Gastrocnemius medialis (tissue), 4 donors: Measurements from ENCODE around the gene ZNF584. TPM values are rescaled to one million over a fixed set of nuclear protein-coding genes. Genes with fewer than 3 reads are reported as not detected.

ENCODE experiments used
- ATAC-seq, 2 donors: fragments of 150-250 bp; one replicate each; pipeline ENCODE4 v1.9.1; 2016
- DNase-seq, 2 donors: peaks; one replicate each; pipeline ENCODE4 v3.0.0-alpha.2; 2019
- H3K27ac ChIP-seq, 4 donors: fragments of 200-600 bp; sonication (generic); 1 replicate in 1 of 4; 2 replicates in 3 of 4; pipeline ENCODE4 v1.5.1; 2016 to 2018; ENCODE audit warnings: mild to moderate bottlenecking in 2 of 4, moderate library complexity in 1 of 4
- H3K27me3 ChIP-seq, 3 donors: fragments of 200-600 bp; sonication (generic) in 2 of 3; 1 replicate in 1 of 3; 2 replicates in 2 of 3; pipeline versions ENCODE4 v1.5.1 to v1.6.0; 2016 to 2019; ENCODE audit warnings: mild to moderate bottlenecking in 1 of 3, moderate library complexity in 1 of 3
- H3K36me3 ChIP-seq, 2 donors: fragments of 200-600 bp; sonication (generic) in 1 of 2; one replicate each; pipeline ENCODE4 v1.5.1; 2017 to 2018
- H3K4me1 ChIP-seq, 2 donors: fragments of 200-600 bp; sonication (generic) in 1 of 2; one replicate each; pipeline ENCODE4 v1.5.1; 2016 to 2017; ENCODE audit warnings: mild to moderate bottlenecking in 2 of 2
- H3K4me3 ChIP-seq, 4 donors: fragments of 200-600 bp; sonication (generic) in 3 of 4; 1 replicate in 1 of 4; 2 replicates in 3 of 4; pipeline ENCODE4 v1.5.1; 2016 to 2019; ENCODE audit warnings: mild to moderate bottlenecking in 2 of 4
- H3K9me3 ChIP-seq, 3 donors: fragments of 200-600 bp; sonication (generic) in 2 of 3; 1 replicate in 1 of 3; 2 replicates in 2 of 3; pipeline ENCODE4 v1.5.1; 2016 to 2019
- CTCF ChIP-seq, 5 experiments: fragments of 450-650 bp in 3 of 5; fragments of 200-600 bp in 2 of 5; sonication (generic) in 2 of 5; IDR thresholded peaks in 4 of 5; conservative IDR thresholded peaks in 1 of 5; 1 replicate in 4 of 5; 2 replicates in 1 of 5; pipeline ENCODE4 v1.5.1; 2016 to 2019; ENCODE audit warnings: antibody characterized with exemption in 5 of 5, mild to moderate bottlenecking in 3 of 5, moderate library complexity in 3 of 5
- POLR2A ChIP-seq, 2 donors: fragments of 450-650 bp; IDR thresholded peaks; one replicate each; pipeline ENCODE4 v1.6.1; 2017; ENCODE audit warnings: antibody characterized with exemption in 2 of 2, mild to moderate bottlenecking in 2 of 2, moderate library complexity in 2 of 2
- in situ Hi-C, 4 donors: fragments of 200-750 bp; cut with MboI; loops; one replicate each; pipeline versions ENCODE4 v1.15.0 to v1.8.0; 2017; ENCODE audit warnings: low sequenced_read_pairs in 4 of 4
- intact Hi-C: fragments of 100-400 bp; cut with DNase I; formaldehyde crosslinking; loops from one replicate; pipeline ENCODE4 v1.15.1; 2023; ENCODE audit warnings: low total_unique reads
- total RNA-seq, 4 donors: library from RNA; depleted of rRNA; stranded (reverse); fragments of >200 nt; gene quantifications; one replicate each; pipeline versions ENCODE4 v1.1.0 to v1.2.3, GENCODE V29; 2016

Gene ZNF584
- total RNA-seq, 4 donors from 2014 or later = 8.5 to 21.4 (median 10.2) TPM

GRCh38 chr19:58366585-58367430 lies 41.6 kb upstream of the ZNF584 start:
- Histone ChIP-seq H3K36me3 (no peaks in the 10 kb centered on the region), H3K4me1 (peaks cover 0 to 2% of the 10 kb centered on the region in 2 donors), H3K4me3 (no peak overlapping the region), H3K9me3 (no peaks in the 10 kb centered on the region), H3K27me3 (no peaks in the 10 kb centered on the region), H3K27ac (no peak overlapping the region)
- intact Hi-C loops = no loop called here
- no peak for TF ChIP-seq POLR2A (IDR thresholded peaks at IDR 0.05)
- TF ChIP-seq CTCF (IDR thresholded peaks at IDR 0.05 in 4 of 5, conservative IDR thresholded peaks at IDR 0.05 in 1 of 5) = no peak
- in situ Hi-C loops = no loop called here
- ATAC-seq = no peak
- no peak for DNase-seq

- TF ChIP-seq CTCF (IDR thresholded peaks at IDR 0.05 in 4 of 5, conservative IDR thresholded peaks at IDR 0.05 in 1 of 5) (no peak), POLR2A (IDR thresholded peaks at IDR 0.05) (no peak)
These were observed 40.6 kb upstream of the ZNF584 start for GRCh38 chr19:58367698-58368454.

GRCh38 chr19:58368561-58369360 lies 39.7 kb upstream of the ZNF584 start:
- TF ChIP-seq CTCF (IDR thresholded peaks at IDR 0.05 in 4 of 5, conservative IDR thresholded peaks at IDR 0.05 in 1 of 5) = no peak
- no peak for TF ChIP-seq POLR2A (IDR thresholded peaks at IDR 0.05)
- no peak overlapping the region for H3K4me3 ChIP-seq
- no peaks in the 10 kb centered on the region for H3K9me3 ChIP-seq
- H3K36me3 ChIP-seq = no peaks in the 10 kb centered on the region
- no peaks in the 10 kb centered on the region for H3K4me1 ChIP-seq
- ATAC-seq = no peak
- no peak for DNase-seq
- H3K27ac ChIP-seq = no peak overlapping the region
- intact Hi-C loops (no loop called here), in situ Hi-C loops (no loop called here)
- H3K27me3 ChIP-seq = no peaks in the 10 kb centered on the region

More at GRCh38 chr19:58367698-58368454, 40.6 kb upstream of the ZNF584 start:
- H3K27ac ChIP-seq = no peak overlapping the region
- H3K4me1 ChIP-seq = no peaks in the 10 kb centered on the region
- no peak overlapping the region for H3K4me3 ChIP-seq
- in situ Hi-C loops (no loop called here), intact Hi-C loops (no loop called here)
- no peaks in the 10 kb centered on the region for H3K9me3 ChIP-seq
- H3K36me3 ChIP-seq = no peaks in the 10 kb centered on the region
- no peaks in the 10 kb centered on the region for H3K27me3 ChIP-seq
- DNase-seq = no peak
- ATAC-seq = no peak

- DNase-seq (no peak), ATAC-seq (no peak)
- H3K27me3 ChIP-seq = no peaks in the 10 kb centered on the region
- no peaks in the 10 kb centered on the region for H3K36me3 ChIP-seq
- H3K27ac ChIP-seq = no peak overlapping the region
- no peak for TF ChIP-seq CTCF (IDR thresholded peaks at IDR 0.05 in 4 of 5, conservative IDR thresholded peaks at IDR 0.05 in 1 of 5)
- no peak for TF ChIP-seq POLR2A (IDR thresholded peaks at IDR 0.05)
- H3K9me3 ChIP-seq = no peaks in the 10 kb centered on the region
- in situ Hi-C loops (no loop called here), intact Hi-C loops (no loop called here)
- H3K4me3 ChIP-seq = no peak overlapping the region
- no peaks in the 10 kb centered on the region for H3K4me1 ChIP-seq
These were observed 35.9 kb upstream of the ZNF584 start for GRCh38 chr19:58372311-58373133.
